Ishikawa (cell line): ENCODE data around the gene CNTN4.

ENCODE experiments used
- CEBPB ChIP-seq: IDR thresholded peaks from 2 replicates; pipeline ENCODE4 v1.6.1; 2012
- CREB1 ChIP-seq: IDR thresholded peaks from 2 replicates; pipeline ENCODE4 v1.6.1; 2012; ENCODE audit warnings: low read depth
- EGR1 ChIP-seq: IDR thresholded peaks from 2 replicates; pipeline ENCODE4 v1.6.1; 2012
- EP300 ChIP-seq: IDR thresholded peaks from 2 replicates; pipeline ENCODE4 v1.6.1; 2012; ENCODE audit warnings: borderline replicate concordance
- REST ChIP-seq: IDR thresholded peaks from 2 replicates; pipeline ENCODE4 v1.6.1; 2012; ENCODE audit warnings: low read depth, mild to moderate bottlenecking
- TAF1 ChIP-seq: IDR thresholded peaks from 2 replicates; pipeline ENCODE4 v1.6.1; 2012; ENCODE audit warnings: low read depth, mild to moderate bottlenecking
- YY1 ChIP-seq: IDR thresholded peaks from 2 replicates; pipeline ENCODE4 v1.6.1; 2012; ENCODE audit warnings: low read depth
- ZBTB7A ChIP-seq: IDR thresholded peaks from 2 replicates; pipeline ENCODE4 v1.6.1; 2012; ENCODE audit warnings: low read depth

DNA sequence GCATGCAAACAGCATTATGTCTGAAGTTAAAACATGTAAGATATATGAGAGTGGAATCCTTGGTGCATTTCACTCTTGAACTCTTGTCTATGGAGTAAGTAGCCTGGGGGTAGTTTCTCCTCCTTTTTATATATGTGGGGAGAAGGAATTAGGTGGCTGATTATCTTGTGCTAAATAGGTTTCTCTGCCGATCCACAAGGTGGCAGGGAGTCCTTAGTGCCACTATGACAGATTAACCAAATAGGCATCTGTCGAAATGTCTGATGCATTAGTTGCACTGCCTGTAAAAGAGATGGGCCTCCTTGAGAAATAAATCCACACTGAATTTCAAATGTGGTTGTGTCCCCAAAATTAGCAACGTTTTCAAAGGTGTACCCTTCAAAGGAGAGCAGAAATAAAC lies 170.1 kb downstream of the CNTN4 start:
- TF ChIP-seq CEBPB (no peak), REST (no peak), EP300 (no peak), EGR1 (no peak), YY1 (no peak), TAF1 (no peak), ZBTB7A (no peak), CREB1 (no peak)
